Panc1 (cell line): ENCODE results near the gene ZNF544. TPM values are rescaled to one million over a fixed set of nuclear protein-coding genes. Genes with fewer than 3 reads are reported as not detected.

ENCODE experiments used
- ATAC-seq: fragments of 200-7000 bp; cut with Tn5 transposase; 2 replicates; pipeline ENCODE4 v1.9.1; 2020; ENCODE audit warnings: mild to moderate bottlenecking, moderate library complexity
- BruUV-seq: library from RNA; stranded (reverse); fragments of 400-500 nt; replicated peaks from 2 replicates; lab custom pipeline; 2021; lab: Mats Ljungman, UMichigan
- CTCF ChIA-PET: fragments of 300-600 bp; sonication (Branson Sonifier 250); formaldehyde crosslinking; loops from one replicate; lab custom pipeline; 2022; ENCODE audit warnings: antibody characterized with exemption; lab: Charles Lee
- POLR2A ChIA-PET: fragments of 300-600 bp; sonication (Branson Sonifier 250); formaldehyde crosslinking; loops from one replicate; lab custom pipeline; 2022; ENCODE audit warnings: antibody characterized with exemption; lab: Charles Lee
- DNase-seq: peaks from one replicate; pipeline ENCODE4 v3.0.0-alpha.2; 2010; ENCODE audit warnings: low read depth, low spot score
- H3K27ac ChIP-seq: 2 replicates; pipeline ENCODE4 v1.5.1; 2011; ENCODE audit warnings: mild to moderate bottlenecking, low read length, inconsistent platforms
- H3K27me3 ChIP-seq: fragments of 200-500 bp; sonication (Bioruptor generic); 2 replicates; pipeline ENCODE4 v1.6.0; 2014; ENCODE audit warnings: low read length, inconsistent platforms; ENCODE audit not compliant: control insufficient read depth, insufficient read depth
- H3K36me3 ChIP-seq: fragments of 200-500 bp; sonication (Bioruptor generic); 2 replicates; pipeline ENCODE4 v1.5.1; 2014; ENCODE audit warnings: inconsistent platforms, mild to moderate bottlenecking, low read length, moderate library complexity; ENCODE audit not compliant: control insufficient read depth, insufficient read depth
- H3K4me1 ChIP-seq: 2 replicates; pipeline ENCODE4 v1.5.1; 2011; ENCODE audit warnings: inconsistent platforms, mild to moderate bottlenecking, low read length, moderate library complexity; ENCODE audit not compliant: control insufficient read depth, insufficient read depth
- H3K4me3 ChIP-seq, 2 experiments: 2 replicates each; pipeline ENCODE4 v1.5.1; 2011 to 2012; ENCODE audit warnings: low read depth in 2 of 2, low read length in 2 of 2, mild to moderate bottlenecking in 2 of 2, inconsistent platforms in 1 of 2, moderate library complexity in 1 of 2
- H3K9me3 ChIP-seq: fragments of 200-500 bp; sonication (Bioruptor generic); 2 replicates; pipeline ENCODE4 v1.5.1; 2014; ENCODE audit warnings: low read depth, mild to moderate bottlenecking, inconsistent platforms, low read length, moderate library complexity; ENCODE audit not compliant: control insufficient read depth, insufficient read depth
- POLR2AphosphoS5 ChIP-seq: IDR thresholded peaks from 2 replicates; pipeline ENCODE4 v1.6.1; 2012; ENCODE audit warnings: mild to moderate bottlenecking, low read depth, low read length, moderate library complexity
- SIN3A ChIP-seq: IDR thresholded peaks from 2 replicates; pipeline ENCODE4 v1.6.1; 2012; ENCODE audit warnings: low read depth, mild to moderate bottlenecking, low read length, moderate library complexity, borderline replicate concordance; ENCODE audit not compliant: insufficient read depth
- TCF7L2 ChIP-seq: IDR thresholded peaks from 2 replicates; pipeline ENCODE4 v1.6.1; 2011; ENCODE audit warnings: mild to moderate bottlenecking, low read depth, low read length, inconsistent platforms
- in situ Hi-C: cut with HindIII; loops from 2 replicates; pipeline ENCODE4 v1.10.0; 2016; ENCODE audit warnings: low sequenced_read_pairs, low pct_unique_long_range_greater_than_20kb
- intact Hi-C: fragments of 100-400 bp; cut with micrococcal nuclease; formaldehyde crosslinking; loops from one replicate; pipeline ENCODE4 v1.10.0; 2022; ENCODE audit not compliant: unreplicated experiment
- total RNA-seq: library from RNA; stranded (reverse); gene quantifications from one replicate; pipeline ENCODE4 v1.2.1, GENCODE V29; 2021; ENCODE audit not compliant: unreplicated experiment
- TF ChIP-seq, protein P1 (sequence below): fragments of 450-650 bp; IDR thresholded peaks from 2 replicates; pipeline ENCODE4 v1.5.1; 2017; ENCODE audit warnings: mild to moderate bottlenecking
- TF ChIP-seq, protein P2 (sequence below), 2 experiments: IDR thresholded peaks; 2 replicates each; pipeline ENCODE4 v1.6.1; 2011 to 2012; ENCODE audit warnings: low read depth in 2 of 2, control low read depth in 1 of 2, low read length in 1 of 2, mild to moderate bottlenecking in 1 of 2, moderate library complexity in 1 of 2; ENCODE audit not compliant: insufficient read depth in 1 of 2

Gene ZNF544
- total RNA-seq, 1 experiment from 2014 or later = 48.5 TPM

DNA sequence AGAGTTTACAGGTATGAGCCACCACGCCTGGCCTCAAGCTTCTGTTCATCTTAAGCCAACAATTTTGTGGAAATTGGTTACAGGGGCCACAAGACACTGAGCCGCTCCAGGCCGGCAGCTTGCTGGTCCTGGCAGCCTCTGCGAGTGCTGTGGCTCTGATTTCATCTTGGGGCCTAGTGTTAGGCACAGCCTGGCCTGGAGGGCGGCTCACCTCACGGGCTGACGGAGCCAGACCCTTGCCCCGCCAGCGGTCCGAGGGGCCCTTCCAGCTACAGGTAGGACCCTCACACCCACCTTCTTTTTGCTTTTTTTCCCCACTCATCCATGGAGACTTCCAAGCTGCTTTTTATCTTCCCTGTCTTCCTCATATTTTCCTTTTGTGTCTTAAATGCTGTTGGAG is 8.6 kb downstream of the ZNF544 start:
- Histone ChIP-seq H3K4me3 (no peak overlapping the region), H3K27me3 (no peaks in the 10 kb centered on the region), H3K27ac (no peak overlapping the region), H3K36me3 (peaks cover 2% of the 10 kb centered on the region; the same call in 1 of the 2 replicates), H3K9me3 (peaks cover 4% of the 10 kb centered on the region; the same call in 1 of the 2 replicates), H3K4me1 (no peaks in the 10 kb centered on the region)
- CTCF ChIA-PET = interaction anchor here (0.6 kb wide), 1 partner anchor 9 kb away, joined by 4 read pairs; no protein-coding TSS in a partner anchor
- no peak for ATAC-seq
- BruUV-seq = no TSS peak
- in situ Hi-C loops = no loop called here
- TF ChIP-seq POLR2AphosphoS5 (no peak), SIN3A (no peak)
- TF ChIP-seq, protein P1, sequence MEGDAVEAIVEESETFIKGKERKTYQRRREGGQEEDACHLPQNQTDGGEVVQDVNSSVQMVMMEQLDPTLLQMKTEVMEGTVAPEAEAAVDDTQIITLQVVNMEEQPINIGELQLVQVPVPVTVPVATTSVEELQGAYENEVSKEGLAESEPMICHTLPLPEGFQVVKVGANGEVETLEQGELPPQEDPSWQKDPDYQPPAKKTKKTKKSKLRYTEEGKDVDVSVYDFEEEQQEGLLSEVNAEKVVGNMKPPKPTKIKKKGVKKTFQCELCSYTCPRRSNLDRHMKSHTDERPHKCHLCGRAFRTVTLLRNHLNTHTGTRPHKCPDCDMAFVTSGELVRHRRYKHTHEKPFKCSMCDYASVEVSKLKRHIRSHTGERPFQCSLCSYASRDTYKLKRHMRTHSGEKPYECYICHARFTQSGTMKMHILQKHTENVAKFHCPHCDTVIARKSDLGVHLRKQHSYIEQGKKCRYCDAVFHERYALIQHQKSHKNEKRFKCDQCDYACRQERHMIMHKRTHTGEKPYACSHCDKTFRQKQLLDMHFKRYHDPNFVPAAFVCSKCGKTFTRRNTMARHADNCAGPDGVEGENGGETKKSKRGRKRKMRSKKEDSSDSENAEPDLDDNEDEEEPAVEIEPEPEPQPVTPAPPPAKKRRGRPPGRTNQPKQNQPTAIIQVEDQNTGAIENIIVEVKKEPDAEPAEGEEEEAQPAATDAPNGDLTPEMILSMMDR = no peak
- POLR2A ChIA-PET = no interaction called here
- DNase-seq = no peak
- intact Hi-C loops = no loop called here

- H3K27me3 ChIP-seq = no peaks in the 10 kb centered on the region
- ATAC-seq (0 out of 2 replicates have a peak, but pooled peaks have one; percentile 7), DNase-seq (no peak)
- no TSS peak for BruUV-seq
- ChIA-PET CTCF (no interaction called here), POLR2A (no interaction called here)
- intact Hi-C loops = no loop called here
- no peak overlapping the region for H3K27ac ChIP-seq
- peaks cover 34% of the 10 kb centered on the region; the same call in 1 of the 2 replicates for H3K9me3 ChIP-seq
- H3K36me3 ChIP-seq = peaks cover 15% of the 10 kb centered on the region
- H3K4me3 ChIP-seq = no peak overlapping the region
- TF ChIP-seq SIN3A (no peak), POLR2AphosphoS5 (no peak), TCF7L2 (no peak)
- TF ChIP-seq, protein P1 = no peak
- TF ChIP-seq, protein P2, sequence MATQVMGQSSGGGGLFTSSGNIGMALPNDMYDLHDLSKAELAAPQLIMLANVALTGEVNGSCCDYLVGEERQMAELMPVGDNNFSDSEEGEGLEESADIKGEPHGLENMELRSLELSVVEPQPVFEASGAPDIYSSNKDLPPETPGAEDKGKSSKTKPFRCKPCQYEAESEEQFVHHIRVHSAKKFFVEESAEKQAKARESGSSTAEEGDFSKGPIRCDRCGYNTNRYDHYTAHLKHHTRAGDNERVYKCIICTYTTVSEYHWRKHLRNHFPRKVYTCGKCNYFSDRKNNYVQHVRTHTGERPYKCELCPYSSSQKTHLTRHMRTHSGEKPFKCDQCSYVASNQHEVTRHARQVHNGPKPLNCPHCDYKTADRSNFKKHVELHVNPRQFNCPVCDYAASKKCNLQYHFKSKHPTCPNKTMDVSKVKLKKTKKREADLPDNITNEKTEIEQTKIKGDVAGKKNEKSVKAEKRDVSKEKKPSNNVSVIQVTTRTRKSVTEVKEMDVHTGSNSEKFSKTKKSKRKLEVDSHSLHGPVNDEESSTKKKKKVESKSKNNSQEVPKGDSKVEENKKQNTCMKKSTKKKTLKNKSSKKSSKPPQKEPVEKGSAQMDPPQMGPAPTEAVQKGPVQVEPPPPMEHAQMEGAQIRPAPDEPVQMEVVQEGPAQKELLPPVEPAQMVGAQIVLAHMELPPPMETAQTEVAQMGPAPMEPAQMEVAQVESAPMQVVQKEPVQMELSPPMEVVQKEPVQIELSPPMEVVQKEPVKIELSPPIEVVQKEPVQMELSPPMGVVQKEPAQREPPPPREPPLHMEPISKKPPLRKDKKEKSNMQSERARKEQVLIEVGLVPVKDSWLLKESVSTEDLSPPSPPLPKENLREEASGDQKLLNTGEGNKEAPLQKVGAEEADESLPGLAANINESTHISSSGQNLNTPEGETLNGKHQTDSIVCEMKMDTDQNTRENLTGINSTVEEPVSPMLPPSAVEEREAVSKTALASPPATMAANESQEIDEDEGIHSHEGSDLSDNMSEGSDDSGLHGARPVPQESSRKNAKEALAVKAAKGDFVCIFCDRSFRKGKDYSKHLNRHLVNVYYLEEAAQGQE (IDR thresholded peaks at IDR 0.05; ENCODE audit: insufficient read depth in 1 of 2, low read depth in 2 of 2, low read length in 1 of 2) = no peak
- in situ Hi-C loops = no loop called here
- no peaks in the 10 kb centered on the region for H3K4me1 ChIP-seq
These were observed 14.6 kb downstream of the ZNF544 start for GRCh38 chr19:58243351-58243750.
